ENCODE measurements around the gene RDM1.
A peak's percentile ranks its signal among the peaks of the same experiment; 100 is the strongest.

RDM1 gene

GRCh38 chr17:35930211-35931065 lies at the start of gene RDM1:
TSS of gene RDM1 (minus strand) at chr17:35930773. CDS start at chr17:35930727, 46 bp downstream.
- no peak for TF ChIP-seq ZBTB7A (IDR thresholded peaks at IDR 0.05; ENCODE audit: low read depth)
- peak; percentile 93 for TF ChIP-seq MAX (IDR thresholded peaks at IDR 0.05)
- no peak for TF ChIP-seq EP300 (IDR thresholded peaks at IDR 0.05; ENCODE audit: borderline replicate concordance)
- TF ChIP-seq FOXM1 (IDR thresholded peaks at IDR 0.05; ENCODE audit: borderline replicate concordance, low read depth), result peak; percentile 34; the same call in 1 of the 2 replicates
- TF ChIP-seq EGR1 (IDR thresholded peaks at IDR 0.05), result peak; percentile 40; the same call in 1 of the 2 replicates
- TF ChIP-seq RAD21 (IDR thresholded peaks at IDR 0.05; ENCODE audit: low read depth), result no peak
- peak; percentile 63 for TF ChIP-seq TAF1 (IDR thresholded peaks at IDR 0.05; ENCODE audit: low read depth)
- TF ChIP-seq YY1 (IDR thresholded peaks at IDR 0.05; ENCODE audit: low read depth), result peak; percentile 45; the same call in 1 of the 2 replicates
- TF ChIP-seq USF1 (IDR thresholded peaks at IDR 0.05), result no peak

- TF ChIP-seq ZBTB7A (IDR thresholded peaks at IDR 0.05; ENCODE audit: low read depth), result no peak
- no peak for TF ChIP-seq CEBPB (IDR thresholded peaks at IDR 0.05)
- TF ChIP-seq REST (IDR thresholded peaks at IDR 0.05; ENCODE audit: low read depth), result no peak
- no peak for TF ChIP-seq TEAD4 (IDR thresholded peaks at IDR 0.05)
- no peak for TF ChIP-seq TCF12 (IDR thresholded peaks at IDR 0.05; ENCODE audit: low read depth)
- TF ChIP-seq NFIC (IDR thresholded peaks at IDR 0.05), result no peak
- TF ChIP-seq EGR1 (IDR thresholded peaks at IDR 0.05), result no peak
- no peak for TF ChIP-seq YY1 (IDR thresholded peaks at IDR 0.05; ENCODE audit: low read depth)
- TF ChIP-seq FOXM1 (IDR thresholded peaks at IDR 0.05; ENCODE audit: borderline replicate concordance, low read depth), result no peak
- TF ChIP-seq MAX (IDR thresholded peaks at IDR 0.05), result no peak
- TF ChIP-seq USF1 (IDR thresholded peaks at IDR 0.05), result no peak
- no peak for TF ChIP-seq CREB1 (IDR thresholded peaks at IDR 0.05; ENCODE audit: low read depth)
- no peak for TF ChIP-seq EP300 (IDR thresholded peaks at IDR 0.05; ENCODE audit: borderline replicate concordance)
- TF ChIP-seq RAD21 (IDR thresholded peaks at IDR 0.05; ENCODE audit: low read depth), result no peak
- TF ChIP-seq TAF1 (IDR thresholded peaks at IDR 0.05; ENCODE audit: low read depth), result no peak
These were observed 47.8 kb upstream of the RDM1 start for GRCh38 chr17:35978346-35978745.

- TF ChIP-seq CREB1 (IDR thresholded peaks at IDR 0.05; ENCODE audit: low read depth) (no peak), FOXM1 (IDR thresholded peaks at IDR 0.05; ENCODE audit: borderline replicate concordance, low read depth) (no peak), YY1 (IDR thresholded peaks at IDR 0.05; ENCODE audit: low read depth) (no peak), NFIC (IDR thresholded peaks at IDR 0.05) (no peak), USF1 (IDR thresholded peaks at IDR 0.05) (no peak), MAX (IDR thresholded peaks at IDR 0.05) (no peak), REST (IDR thresholded peaks at IDR 0.05; ENCODE audit: low read depth) (no peak), TEAD4 (IDR thresholded peaks at IDR 0.05) (no peak), TCF12 (IDR thresholded peaks at IDR 0.05; ENCODE audit: low read depth) (no peak), EP300 (IDR thresholded peaks at IDR 0.05; ENCODE audit: borderline replicate concordance) (no peak), CEBPB (IDR thresholded peaks at IDR 0.05) (no peak), TAF1 (IDR thresholded peaks at IDR 0.05; ENCODE audit: low read depth) (no peak), ZBTB7A (IDR thresholded peaks at IDR 0.05; ENCODE audit: low read depth) (no peak), EGR1 (IDR thresholded peaks at IDR 0.05) (no peak), RAD21 (IDR thresholded peaks at IDR 0.05; ENCODE audit: low read depth) (no peak)
These were observed 46.9 kb upstream of the RDM1 start for GRCh38 chr17:35977509-35977908.

- no peak for TF ChIP-seq EGR1 (IDR thresholded peaks at IDR 0.05)
- no peak for TF ChIP-seq CEBPB (IDR thresholded peaks at IDR 0.05)
- no peak for TF ChIP-seq REST (IDR thresholded peaks at IDR 0.05; ENCODE audit: low read depth)
These were observed 43.0 kb upstream of the RDM1 start for GRCh38 chr17:35973333-35974260.

Data from Ishikawa (cell line).